ENCODE data around the gene HS1BP3.

HS1BP3 gene

GRCh38 chr2:20674309-20674965 is 23.5 kb upstream of the HS1BP3 start:
- DNase-seq, result no peak

GRCh38 chr2:20673686-20674308 is 22.9 kb upstream of the HS1BP3 start:
- no peak for DNase-seq

- no peak for DNase-seq
Observed at GRCh38 chr2:20672201-20672951, 21.5 kb upstream of the HS1BP3 start.

GRCh38 chr2:20671736-20672080 is 20.8 kb upstream of the HS1BP3 start:
- DNase-seq, result no peak

- DNase-seq, result no peak
Observed at GRCh38 chr2:20671036-20671735, 20.3 kb upstream of the HS1BP3 start.

- DNase-seq, result no peak
Observed at GRCh38 chr2:20670315-20671035, 19.6 kb upstream of the HS1BP3 start.

GRCh38 chr2:20669562-20670314 is 18.8 kb upstream of the HS1BP3 start:
- no peak for DNase-seq

- no peak for DNase-seq
Observed at GRCh38 chr2:20668871-20669475, 18.1 kb upstream of the HS1BP3 start.

GRCh38 chr2:20668451-20668850 is 17.6 kb upstream of the HS1BP3 start:
- DNase-seq, result no peak

GRCh38 chr2:20667531-20668401 is 16.9 kb upstream of the HS1BP3 start:
- no peak for DNase-seq

- no peak for DNase-seq
Observed at GRCh38 chr2:20667151-20667530, 16.2 kb upstream of the HS1BP3 start.

GRCh38 chr2:20666304-20667150 is 15.6 kb upstream of the HS1BP3 start, which contains the start of gene GDF7:
Gene GDF7, plus strand, starts transcription at chr2:20667144. Its CDS starts 96 bp downstream, at chr2:20667240.
- DNase-seq, result no peak

GRCh38 chr2:20666005-20666303 is 15.1 kb upstream of the HS1BP3 start:
- DNase-seq, result no peak

GRCh38 chr2:20665243-20666004 is 14.5 kb upstream of the HS1BP3 start:
- DNase-seq, result no peak

GRCh38 chr2:20664431-20665242 is 13.7 kb upstream of the HS1BP3 start:
- DNase-seq, result no peak

GRCh38 chr2:20664071-20664390 is 13.1 kb upstream of the HS1BP3 start:
- DNase-seq, result no peak

GRCh38 chr2:20663196-20664070 is 12.5 kb upstream of the HS1BP3 start:
- no peak for DNase-seq
